HepG2 (cell line): Measurements from ENCODE around the gene PEX11A. TPM values are rescaled to one million over a fixed set of nuclear protein-coding genes. Genes with fewer than 3 reads are reported as not detected.

Experiments
- ATAC-seq: fragments of 200-7000 bp; cut with Tn5 transposase; 3 replicates; pipeline ENCODE4 v1.9.1; 2020; ENCODE audit warnings: mild to moderate bottlenecking, moderate library complexity
- BruUV-seq: library from RNA; stranded (reverse); fragments of 400-500 nt; replicated peaks from 2 replicates; lab custom pipeline; 2021; lab: Mats Ljungman, UMichigan
- CTCF ChIA-PET: fragments of 300-600 bp; formaldehyde crosslinking; extraction: SDS; loops from one replicate; lab custom pipeline; 2021; ENCODE audit warnings: low total read pairs, inconsistent platforms, low intra/inter-chr PET ratio; lab: Yijun Ruan, JAX
- POLR2A ChIA-PET: fragments of 350-600 bp; sonication (Branson Sonifier 250); formaldehyde crosslinking; loops from one replicate; lab custom pipeline; 2020; ENCODE audit warnings: antibody characterized with exemption, inconsistent platforms; lab: Yijun Ruan, JAX
- DNase-seq: peaks from one replicate; pipeline ENCODE4 v3.0.0-alpha.2; 2015; ENCODE audit warnings: low spot score
- FAIRE-seq: peaks from 3 replicates; lab custom pipeline; 2011; peaks lifted over from hg19 to GRCh38; lab: Jason Lieb, UNC
- H2AFZ ChIP-seq: one replicate; pipeline ENCODE4 v1.6.1; 2011; ENCODE audit warnings: low read length, inconsistent platforms
- H3K27ac ChIP-seq: fragments of 300-600 bp; 3 replicates; pipeline ENCODE4 v1.8.0; 2011; ENCODE audit warnings: mixed run types, mild to moderate bottlenecking, mixed read lengths, low read length, inconsistent platforms; ENCODE audit not compliant: insufficient read depth; ENCODE audit errors: extremely low read length
- H3K27me3 ChIP-seq, 2 experiments: fragments of 200-600 bp in 1 of 2; 2 replicates in 1 of 2; 3 replicates in 1 of 2; pipeline versions ENCODE4 v1.6.0 to v1.8.0; 2011; ENCODE audit warnings: low read length in 2 of 2, mild to moderate bottlenecking in 2 of 2, moderate library complexity in 2 of 2, inconsistent platforms in 1 of 2; ENCODE audit not compliant: insufficient read depth in 2 of 2, control insufficient read depth in 1 of 2
- H3K36me3 ChIP-seq, 2 experiments: fragments of 200-600 bp in 1 of 2; replicated peaks in 1 of 2; 2 replicates in 1 of 2; 3 replicates in 1 of 2; pipeline versions ENCODE4 v1.5.1 to v1.8.0; 2011; ENCODE audit warnings: low read length in 2 of 2, inconsistent platforms in 1 of 2; ENCODE audit not compliant: insufficient read depth in 2 of 2, control insufficient read depth in 1 of 2
- H3K4me1 ChIP-seq: 2 replicates; pipeline ENCODE4 v1.5.1; 2012; ENCODE audit warnings: low read length, inconsistent platforms; ENCODE audit not compliant: insufficient read depth
- H3K4me2 ChIP-seq: 2 replicates; pipeline ENCODE4 v1.6.0; 2011; ENCODE audit warnings: low read depth, low read length, inconsistent platforms
- H3K4me3 ChIP-seq, 3 experiments: fragments of 200-600 bp in 1 of 3; sonication (generic), shearing (Covaris generic) in 1 of 3; replicated peaks in 1 of 3; 2 replicates each; pipeline ENCODE4 v1.5.1; 2011 to 2016; ENCODE audit warnings: low read length in 3 of 3, inconsistent platforms in 2 of 3, low read depth in 2 of 3, mild to moderate bottlenecking in 2 of 3, control low read depth in 1 of 3, mixed read lengths in 1 of 3; ENCODE audit not compliant: insufficient read depth in 1 of 3
- H3K79me2 ChIP-seq: one replicate; pipeline ENCODE4 v1.6.1; 2011; ENCODE audit warnings: low read length, inconsistent platforms; ENCODE audit not compliant: insufficient read depth
- H3K9ac ChIP-seq: 2 replicates; pipeline ENCODE4 v1.6.0; 2011; ENCODE audit warnings: mild to moderate bottlenecking, low read depth, low read length, inconsistent platforms; ENCODE audit not compliant: insufficient read depth
- H3K9me3 ChIP-seq: 2 replicates; pipeline ENCODE4 v1.5.1; 2012; ENCODE audit warnings: mild to moderate bottlenecking, low read length
- H4K20me1 ChIP-seq: 2 replicates; pipeline ENCODE4 v1.6.0; 2011; ENCODE audit warnings: inconsistent platforms, mild to moderate bottlenecking, low read length, moderate library complexity; ENCODE audit not compliant: insufficient read depth
- ARHGAP35 ChIP-seq: sonication (generic); formaldehyde crosslinking; IDR thresholded peaks from 2 replicates; pipeline ENCODE4 v1.9.0; 2022; ENCODE audit warnings: mild to moderate bottlenecking, inconsistent platforms, moderate library complexity, missing genetic modification reagents, borderline replicate concordance
- CBFB ChIP-seq: sonication (generic); formaldehyde crosslinking; IDR thresholded peaks from 2 replicates; pipeline ENCODE4 v1.4.0; 2020; ENCODE audit warnings: missing genetic modification reagents
- CENPX ChIP-seq: sonication (generic); formaldehyde crosslinking; IDR thresholded peaks from 2 replicates; pipeline ENCODE4 v1.9.0; 2021; ENCODE audit warnings: mild to moderate bottlenecking, missing genetic modification reagents, moderate library complexity
- DBP ChIP-seq: sonication (generic); formaldehyde crosslinking; IDR thresholded peaks from 2 replicates; pipeline ENCODE4 v1.4.0; 2020; ENCODE audit warnings: missing genetic modification reagents; ENCODE audit errors: not compliant biosample characterization
- FOXO1 ChIP-seq: sonication (generic); formaldehyde crosslinking; IDR thresholded peaks from 2 replicates; pipeline ENCODE4 v1.4.0; 2020; ENCODE audit warnings: missing genetic modification reagents
- HDAC1 ChIP-seq: sonication (generic); formaldehyde crosslinking; IDR thresholded peaks from 2 replicates; pipeline ENCODE4 v1.5.1; 2020; ENCODE audit warnings: mild to moderate bottlenecking, missing genetic modification reagents
- KDM2A ChIP-seq: sonication (generic); formaldehyde crosslinking; IDR thresholded peaks from 2 replicates; pipeline ENCODE4 v1.4.0; 2020; ENCODE audit warnings: low read depth, missing genetic modification reagents, borderline replicate concordance
- KLF11 ChIP-seq: IDR thresholded peaks from 2 replicates; pipeline ENCODE4 v1.6.1; 2016; ENCODE audit warnings: missing compliant biosample characterization
- KLF13 ChIP-seq: sonication (generic); formaldehyde crosslinking; IDR thresholded peaks from 2 replicates; pipeline ENCODE4 v1.4.0; 2020; ENCODE audit warnings: mild to moderate bottlenecking, missing genetic modification reagents
- MXD4 ChIP-seq: IDR thresholded peaks from 2 replicates; pipeline ENCODE4 v1.6.1; 2016; ENCODE audit warnings: mild to moderate bottlenecking, missing biosample characterization, missing genetic modification reagents
- NR2F2 ChIP-seq: IDR thresholded peaks from 2 replicates; pipeline ENCODE4 v1.6.1; 2012; ENCODE audit warnings: low read depth, inconsistent platforms, borderline replicate concordance
- RBM22 ChIP-seq: fragments of 200-400 bp; formaldehyde crosslinking; optimal IDR thresholded peaks from 2 replicates; pipeline ENCODE3; 2017; ENCODE audit warnings: mild to moderate bottlenecking, low read length, moderate library complexity
- SMARCC2 ChIP-seq: fragments of 450-650 bp; IDR thresholded peaks from 2 replicates; pipeline ENCODE4 v1.6.1; 2017; ENCODE audit warnings: antibody characterized with exemption, mild to moderate bottlenecking
- SMC3 ChIP-seq: IDR thresholded peaks from 2 replicates; pipeline ENCODE4 v1.6.1; 2011; ENCODE audit warnings: low read length, improper control_type of control experiment
- ZBTB39 ChIP-seq: sonication (generic); formaldehyde crosslinking; IDR thresholded peaks from 2 replicates; pipeline ENCODE4 v1.5.0; 2020; ENCODE audit warnings: missing genetic modification reagents
- ZFP62 ChIP-seq: sonication (generic); formaldehyde crosslinking; IDR thresholded peaks from 2 replicates; pipeline ENCODE4 v1.4.0; 2020; ENCODE audit warnings: missing genetic modification reagents
- ZNF207 ChIP-seq: fragments of 450-650 bp; IDR thresholded peaks from 2 replicates; pipeline ENCODE4 v1.6.1; 2016; ENCODE audit warnings: antibody characterized with exemption, borderline replicate concordance
- WGBS: methylation state at CpG from one replicate; pipeline ENCODE4 v1.1.6; 2017; ENCODE audit warnings: low lambda C conversion rate; 5-methylcytosine and 5-hydroxymethylcytosine counted together
- in situ Hi-C: cut with HindIII; loops from 2 replicates; pipeline ENCODE4 v1.10.0; 2017; ENCODE audit warnings: low pct_unique_long_range_greater_than_20kb; ENCODE audit not compliant: extremely low pct_ligation_motif_present
- intact Hi-C: fragments of 100-400 bp; cut with micrococcal nuclease; formaldehyde crosslinking; loops from one replicate; pipeline ENCODE4 v1.10.0; 2022; ENCODE audit not compliant: unreplicated experiment
- polyA plus RNA-seq, 8 experiments: library from polyadenylated mRNA; depleted of rRNA in 3 of 8; stranded (reverse) in 7 of 8; unstranded in 1 of 8; fragments of >200 nt; fragmentation: Illumina TruSeq in 4 of 8; extraction: Trizol in 4 of 8; gene quantifications; 2 replicates each; pipeline versions ENCODE4 v1.2.1 to v1.2.3, GENCODE V29; 2011 to 2016; ENCODE audit warnings: low read depth in 4 of 8, missing spikeins in 1 of 8, mixed read lengths in 1 of 8; ENCODE audit not compliant: insufficient read depth in 1 of 8
- total RNA-seq, 5 experiments: library from RNA; depleted of rRNA; stranded (reverse); fragments of >200 nt; fragmentation: Illumina TruSeq; extraction: Trizol; gene quantifications; 2 replicates each; pipeline ENCODE4 v1.2.3, GENCODE V29; 2016; ENCODE audit warnings: low read depth in 1 of 5

PEX11A gene
- total and polyA plus RNA-seq, 2 of the 13 experiments (the other 11 are each of a cell fraction or from before 2014, with no cell fraction given): 9.9 to 15.1 TPM

GRCh38 chr15:89672221-89673164, 18.1 kb downstream of the PEX11A start:
- Histone ChIP-seq H2AFZ (no peak overlapping the region), H3K36me3 (no peaks in the 10 kb centered on the region), H3K27ac (no peak overlapping the region), H3K9me3 (no peaks in the 10 kb centered on the region), H3K4me2 (no peak overlapping the region), H3K79me2 (no peaks in the 10 kb centered on the region), H3K4me3 (no peak overlapping the region), H3K27me3 (no peaks in the 10 kb centered on the region), H4K20me1 (no peaks in the 10 kb centered on the region), H3K9ac (no peak overlapping the region), H3K4me1 (peaks cover 29% of the 10 kb centered on the region)
- FAIRE-seq (no peak), DNase-seq (no peak), ATAC-seq (no peak; the same call in 2 of the 3 replicates)
- TF ChIP-seq ZFP62 (CRISPR knock-in tag) (no peak), SMARCC2 (no peak), ZNF207 (no peak), CENPX (CRISPR knock-in tag) (no peak), FOXO1 (CRISPR knock-in tag) (no peak), KDM2A (CRISPR knock-in tag) (no peak), SMC3 (no peak), NR2F2 (no peak), KLF13 (no peak)
- in situ Hi-C loops: no loop called here
- ChIA-PET POLR2A (no interaction called here), CTCF (no interaction called here)
- BruUV-seq: no TSS peak
- intact Hi-C loops: loop anchor here (10.0 kb wide), 1 partner anchor 178 kb away; the partner anchor contains the start of gene RHCG
- WGBS: 90% methylated on average over 11 of the region's 12 CpGs

GRCh38 chr15:89671687-89672086, 18.9 kb downstream of the PEX11A start:
- Histone ChIP-seq H3K9ac (no peak overlapping the region), H3K4me1 (peaks cover 29% of the 10 kb centered on the region), H3K27me3 (no peaks in the 10 kb centered on the region), H4K20me1 (no peaks in the 10 kb centered on the region), H3K79me2 (no peaks in the 10 kb centered on the region), H3K36me3 (no peaks in the 10 kb centered on the region), H2AFZ (no peak overlapping the region), H3K4me2 (no peak overlapping the region), H3K27ac (no peak overlapping the region), H3K4me3 (no peak overlapping the region), H3K9me3 (no peaks in the 10 kb centered on the region)
- no peak for FAIRE-seq
- DNase-seq: no peak
- CTCF ChIA-PET: no interaction called here
- no TSS peak for BruUV-seq
- POLR2A ChIA-PET: no interaction called here
- ATAC-seq: no peak
- intact Hi-C loops (loop anchor here (10.0 kb wide), 1 partner anchor 177 kb away; the partner anchor contains the start of gene RHCG), in situ Hi-C loops (no loop called here)
- WGBS: 74% methylated on average over 1 of the region's 4 CpGs
- TF ChIP-seq ARHGAP35 (CRISPR knock-in tag): no peak
- no peak for TF ChIP-seq KLF11 (CRISPR knock-in tag)
- TF ChIP-seq DBP (CRISPR knock-in tag): no peak
- no peak for TF ChIP-seq HDAC1 (CRISPR knock-in tag)
- TF ChIP-seq CBFB (CRISPR knock-in tag): no peak
- TF ChIP-seq MXD4: no peak
- TF ChIP-seq ZBTB39 (CRISPR knock-in tag): no peak
- TF ChIP-seq RBM22: no peak
